NB4 (cell line): ENCODE measurements around the gene BTBD9.

ENCODE experiments used
- DNase-seq: peaks from one replicate; pipeline ENCODE4 v3.0.0; 2010; ENCODE audit warnings: low read depth
- H3K4me3 ChIP-seq: one replicate; pipeline ENCODE4 v1.5.1; 2011; ENCODE audit warnings: mild to moderate bottlenecking, low read depth, low read length, moderate library complexity
- MYC ChIP-seq: IDR thresholded peaks from 2 replicates; pipeline ENCODE4 v1.6.1; 2011; ENCODE audit warnings: low read depth, low read length
- POLR2A ChIP-seq: IDR thresholded peaks from 2 replicates; pipeline ENCODE4 v1.6.1; 2011; ENCODE audit warnings: mild to moderate bottlenecking; ENCODE audit not compliant: insufficient read length; ENCODE audit errors: extremely low read depth
- TF ChIP-seq, protein P1 (sequence below): IDR thresholded peaks from one replicate; pipeline ENCODE4 v1.5.1; 2012; ENCODE audit warnings: low read depth, low read length
- TF ChIP-seq, protein P2 (sequence below): IDR thresholded peaks from 2 replicates; pipeline ENCODE4 v1.6.1; 2011; ENCODE audit warnings: low read depth, low read length

BTBD9 gene

DNA sequence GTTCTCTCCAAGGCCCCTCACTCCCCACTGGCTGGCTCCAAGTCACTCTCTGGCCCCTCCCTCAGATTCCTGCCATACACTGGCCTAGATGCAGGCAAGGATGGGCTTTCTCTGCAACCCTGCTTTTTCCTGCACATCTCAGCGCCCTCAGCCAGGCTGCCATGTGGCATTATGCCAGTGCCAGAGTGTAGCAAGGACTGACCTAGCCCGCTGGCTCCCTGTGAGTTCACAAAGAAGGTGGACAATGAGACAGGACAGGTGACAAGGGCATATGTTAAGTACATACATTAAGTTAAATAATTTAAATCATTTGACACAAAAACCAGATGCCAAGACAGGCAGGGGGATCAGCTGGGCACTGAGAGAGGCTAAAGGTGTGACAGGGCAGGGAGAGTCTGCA is 425.6 kb downstream of the BTBD9 start:
- TF ChIP-seq, protein P1, sequence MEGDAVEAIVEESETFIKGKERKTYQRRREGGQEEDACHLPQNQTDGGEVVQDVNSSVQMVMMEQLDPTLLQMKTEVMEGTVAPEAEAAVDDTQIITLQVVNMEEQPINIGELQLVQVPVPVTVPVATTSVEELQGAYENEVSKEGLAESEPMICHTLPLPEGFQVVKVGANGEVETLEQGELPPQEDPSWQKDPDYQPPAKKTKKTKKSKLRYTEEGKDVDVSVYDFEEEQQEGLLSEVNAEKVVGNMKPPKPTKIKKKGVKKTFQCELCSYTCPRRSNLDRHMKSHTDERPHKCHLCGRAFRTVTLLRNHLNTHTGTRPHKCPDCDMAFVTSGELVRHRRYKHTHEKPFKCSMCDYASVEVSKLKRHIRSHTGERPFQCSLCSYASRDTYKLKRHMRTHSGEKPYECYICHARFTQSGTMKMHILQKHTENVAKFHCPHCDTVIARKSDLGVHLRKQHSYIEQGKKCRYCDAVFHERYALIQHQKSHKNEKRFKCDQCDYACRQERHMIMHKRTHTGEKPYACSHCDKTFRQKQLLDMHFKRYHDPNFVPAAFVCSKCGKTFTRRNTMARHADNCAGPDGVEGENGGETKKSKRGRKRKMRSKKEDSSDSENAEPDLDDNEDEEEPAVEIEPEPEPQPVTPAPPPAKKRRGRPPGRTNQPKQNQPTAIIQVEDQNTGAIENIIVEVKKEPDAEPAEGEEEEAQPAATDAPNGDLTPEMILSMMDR = no peak
- TF ChIP-seq, protein P2, sequence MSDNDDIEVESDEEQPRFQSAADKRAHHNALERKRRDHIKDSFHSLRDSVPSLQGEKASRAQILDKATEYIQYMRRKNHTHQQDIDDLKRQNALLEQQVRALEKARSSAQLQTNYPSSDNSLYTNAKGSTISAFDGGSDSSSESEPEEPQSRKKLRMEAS = no peak
- TF ChIP-seq MYC (no peak), POLR2A (no peak)
- DNase-seq = no peak
- no peak overlapping the region for H3K4me3 ChIP-seq

DNA sequence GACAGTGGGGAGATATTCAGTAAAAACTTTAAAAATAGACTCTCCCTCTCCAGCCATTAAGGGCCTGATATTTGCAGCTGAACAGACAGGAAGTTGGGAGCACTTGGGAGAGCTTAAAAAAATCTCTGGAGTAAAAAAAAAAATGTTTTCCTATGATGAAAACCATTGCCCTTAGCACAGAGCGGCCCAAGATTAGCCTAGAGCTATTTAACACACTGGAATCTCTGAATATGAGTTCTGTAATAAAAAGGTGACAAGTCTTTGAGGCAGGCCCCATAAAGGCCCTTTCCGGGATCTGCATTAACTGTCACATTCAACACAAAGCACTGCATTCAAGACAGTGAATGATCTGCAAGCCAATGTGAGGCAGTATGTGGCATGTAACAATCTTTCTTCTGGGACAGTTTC is 426.5 kb downstream of the BTBD9 start:
- no peak overlapping the region for H3K4me3 ChIP-seq
- DNase-seq = no peak
- TF ChIP-seq, protein P1 = no peak
- TF ChIP-seq, protein P2 = no peak
- TF ChIP-seq MYC = no peak
- no peak for TF ChIP-seq POLR2A

DNA sequence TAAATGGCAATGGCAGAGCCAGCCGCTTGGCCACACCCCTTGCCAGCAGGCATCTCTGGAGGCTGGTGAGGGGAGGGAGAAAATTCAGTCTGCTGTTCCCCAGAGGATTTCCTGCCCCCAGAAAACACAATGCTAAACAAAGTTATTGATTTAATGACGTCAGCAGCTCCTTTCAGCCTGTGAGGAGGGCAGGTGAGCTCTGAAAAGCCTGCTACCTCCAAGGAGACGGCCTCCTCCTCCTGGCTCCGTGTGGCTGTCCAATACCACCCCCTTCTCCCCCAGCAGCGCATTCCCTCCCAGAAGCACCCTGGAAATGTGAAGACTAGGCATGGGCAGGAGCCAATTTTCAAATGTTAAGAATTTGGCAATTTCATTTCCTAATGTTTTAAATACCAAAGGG is 427.1 kb downstream of the BTBD9 start:
- TF ChIP-seq POLR2A (no peak), MYC (no peak)
- TF ChIP-seq, protein P2 = no peak
- TF ChIP-seq, protein P1 = no peak
- no peak overlapping the region for H3K4me3 ChIP-seq
- DNase-seq = no peak

DNA sequence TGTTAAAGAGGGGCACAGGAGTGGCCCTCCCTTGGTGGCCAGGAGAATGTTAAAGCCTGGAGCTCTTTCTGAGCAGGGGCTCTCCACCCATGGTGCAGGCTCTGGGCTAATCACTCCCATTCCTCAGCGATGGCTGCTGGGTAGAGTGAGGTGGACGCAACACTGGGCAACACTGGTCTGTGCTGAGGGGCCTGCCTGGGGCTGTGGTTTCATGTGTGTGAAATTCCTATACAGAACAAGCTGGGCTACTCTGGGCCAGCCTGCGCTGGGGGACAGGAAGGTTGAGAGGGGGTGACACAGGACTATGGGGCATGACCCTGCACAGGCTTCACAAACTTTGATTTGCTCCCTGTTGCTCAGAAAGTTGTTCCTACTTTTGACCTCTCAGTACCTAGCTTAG is 427.6 kb downstream of the BTBD9 start:
- no peak for TF ChIP-seq MYC
- TF ChIP-seq, protein P2 = no peak
- TF ChIP-seq, protein P1 = no peak
- TF ChIP-seq POLR2A = no peak
- no peak overlapping the region for H3K4me3 ChIP-seq
- DNase-seq = no peak

DNA sequence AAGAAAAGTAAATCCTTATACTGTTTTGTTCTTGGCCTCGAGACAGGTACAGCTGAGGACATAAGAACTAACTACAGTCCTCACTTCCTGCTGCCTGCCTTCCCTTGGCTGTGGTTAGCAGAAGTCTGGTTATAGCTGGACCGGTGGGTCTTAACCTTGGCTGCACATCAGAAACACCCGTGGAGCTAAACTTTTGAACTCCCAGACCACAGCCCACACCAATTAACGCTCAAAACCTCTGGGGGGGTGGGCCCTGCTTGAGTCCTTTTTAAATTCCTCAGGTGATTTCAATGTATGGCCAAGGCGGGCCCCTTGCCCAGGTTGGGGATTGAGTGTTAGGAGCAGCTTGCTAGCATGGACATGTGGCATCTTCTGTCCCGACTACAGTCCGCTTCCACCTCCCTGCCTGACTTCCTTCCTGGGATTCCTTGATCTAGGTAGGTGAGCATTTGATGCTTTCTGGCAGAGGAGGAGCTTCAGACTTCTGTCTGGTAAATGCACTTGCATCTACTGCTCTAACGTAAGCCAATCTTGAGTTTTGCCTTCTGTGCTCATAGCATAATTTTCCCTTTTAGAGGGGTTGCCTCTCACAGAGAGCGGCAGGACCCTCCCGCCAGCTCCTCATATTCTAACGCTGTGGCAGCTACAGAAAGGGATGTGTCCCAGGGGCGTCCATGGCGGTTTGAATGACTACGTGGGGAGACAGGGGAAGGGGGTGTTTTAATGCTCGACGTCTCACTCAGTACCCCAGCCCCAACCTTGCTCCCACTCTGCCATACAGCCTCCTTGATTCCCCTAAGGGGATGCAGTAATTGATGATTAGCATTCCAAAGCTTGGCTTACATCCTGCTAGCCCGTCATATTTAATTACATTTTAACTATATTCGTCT is 430.1 kb downstream of the BTBD9 start:
- H3K4me3 ChIP-seq = no peak overlapping the region
- no peak for TF ChIP-seq POLR2A
- TF ChIP-seq MYC = no peak
- TF ChIP-seq, protein P2 = no peak
- TF ChIP-seq, protein P1 = no peak
- DNase-seq = no peak
